Measurements from ENCODE around the gene CRADD. TPM values are rescaled to one million over a fixed set of nuclear protein-coding genes. Genes with fewer than 3 reads are reported as not detected.
"Not testable (repeated sequence)": the region's sequence is repeated elsewhere in the genome, so short reads cannot be mapped to it uniquely, and the experiment has no call there.

Gene CRADD
- polyA plus RNA-seq, 4 donors = 11.3 to 16.2 (median 14.2) TPM

DNA sequence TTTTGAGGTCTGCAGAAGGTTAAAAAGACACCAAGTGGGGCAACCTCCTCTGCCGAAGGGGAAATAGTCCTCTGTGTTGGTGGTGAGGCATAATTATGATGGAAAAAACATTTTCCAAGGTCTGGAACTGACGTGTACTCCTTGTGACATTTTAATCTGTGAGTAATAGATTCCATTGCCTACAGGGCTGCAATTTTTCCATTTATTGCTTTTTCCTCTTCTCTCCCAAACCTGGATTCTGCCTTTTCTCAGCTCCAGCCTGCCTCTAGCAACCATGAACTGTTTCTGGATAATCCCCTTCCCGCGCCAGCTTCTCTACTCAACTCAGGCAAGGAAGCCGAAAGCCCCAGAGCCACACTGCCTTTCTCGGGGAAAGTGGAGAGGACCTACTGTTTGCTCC is 241.1 kb downstream of the CRADD start:
- no peak for DNase-seq (ENCODE audit: low read depth in 4 of 4, low spot score in 3 of 4)

DNA sequence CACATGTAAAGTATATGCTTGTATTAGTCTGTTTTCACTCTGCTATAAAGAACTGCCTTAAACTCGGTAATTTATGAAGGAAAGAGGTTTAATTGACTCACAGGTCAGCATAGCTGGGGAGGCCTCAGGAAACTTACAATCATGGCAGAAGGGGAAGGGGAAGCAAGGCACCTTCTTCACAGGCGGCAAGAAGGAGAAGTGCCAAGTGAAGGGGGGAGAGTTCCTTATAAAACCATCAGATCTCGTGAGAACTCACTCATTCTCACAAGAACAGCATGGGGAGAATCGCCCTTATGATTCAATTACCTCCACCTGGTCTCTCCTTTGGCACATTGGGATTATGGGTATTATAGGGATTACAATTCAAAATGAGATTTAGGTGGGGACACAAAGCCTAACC is 241.7 kb downstream of the CRADD start:
- DNase-seq (ENCODE audit: low read depth in 4 of 4, low spot score in 3 of 4) = no peak

DNA sequence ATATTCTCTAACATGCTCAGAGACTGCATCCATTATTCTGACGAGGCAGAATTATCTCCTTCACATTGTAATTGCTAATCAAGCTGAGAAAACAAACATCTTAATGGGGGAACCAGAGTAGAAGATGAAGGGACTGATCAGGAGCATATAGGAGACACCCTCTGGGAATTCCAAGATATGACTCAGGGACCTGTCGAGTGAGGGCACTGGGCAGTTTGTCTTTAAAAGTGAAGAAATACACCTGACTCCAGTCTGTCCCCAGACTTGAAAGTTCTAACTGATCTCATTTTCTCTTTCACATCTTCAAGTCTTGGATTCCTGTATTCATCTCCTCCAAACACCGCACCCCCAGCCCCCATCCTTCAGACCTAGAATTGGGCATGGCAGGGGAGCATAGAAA is 244.3 kb downstream of the CRADD start:
- DNase-seq (ENCODE audit: low read depth in 4 of 4, low spot score in 3 of 4) = no peak

DNA sequence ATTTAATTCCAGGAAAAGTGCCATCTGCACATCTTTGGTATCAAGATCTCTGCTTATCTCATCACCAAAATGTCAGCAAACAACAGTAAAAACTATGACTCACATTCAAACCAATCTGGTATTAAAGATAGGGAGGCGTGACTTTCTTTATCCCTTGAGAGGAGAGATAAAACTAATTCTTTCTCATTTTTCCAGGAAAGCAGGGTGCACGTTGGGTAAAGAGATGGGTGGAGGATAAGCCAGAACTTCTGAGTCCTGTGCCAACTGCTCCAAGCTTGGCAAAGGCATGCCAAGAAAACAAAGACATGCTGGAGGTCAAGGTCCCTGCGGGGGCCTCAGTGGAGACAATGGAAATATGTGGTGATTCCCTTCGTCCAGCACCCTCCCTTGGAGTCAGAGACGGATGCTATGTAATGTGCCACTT is 245.4 kb downstream of the CRADD start:
- no peak for DNase-seq (ENCODE audit: low read depth in 4 of 4, low spot score in 3 of 4)

DNA sequence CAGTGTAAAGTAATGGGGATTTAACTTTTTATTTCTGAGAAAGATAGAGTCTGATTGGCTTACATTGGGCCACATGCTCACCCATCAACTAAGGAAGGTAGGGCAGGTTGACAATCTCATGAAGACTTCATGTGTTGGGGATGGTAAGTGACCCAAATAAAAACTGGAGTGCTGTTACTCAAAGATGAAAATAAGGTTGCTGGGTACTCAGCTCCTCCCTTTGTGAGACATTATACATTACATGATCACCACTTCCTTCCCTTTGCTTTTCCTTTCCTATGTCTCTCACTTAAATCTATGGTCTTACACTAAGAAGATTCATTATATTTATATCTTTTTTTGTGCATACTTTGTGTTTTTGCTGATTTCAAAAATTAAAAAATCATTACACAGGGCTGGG is 247.2 kb downstream of the CRADD start:
- no peak for DNase-seq (ENCODE audit: low read depth in 4 of 4, low spot score in 3 of 4)

DNA sequence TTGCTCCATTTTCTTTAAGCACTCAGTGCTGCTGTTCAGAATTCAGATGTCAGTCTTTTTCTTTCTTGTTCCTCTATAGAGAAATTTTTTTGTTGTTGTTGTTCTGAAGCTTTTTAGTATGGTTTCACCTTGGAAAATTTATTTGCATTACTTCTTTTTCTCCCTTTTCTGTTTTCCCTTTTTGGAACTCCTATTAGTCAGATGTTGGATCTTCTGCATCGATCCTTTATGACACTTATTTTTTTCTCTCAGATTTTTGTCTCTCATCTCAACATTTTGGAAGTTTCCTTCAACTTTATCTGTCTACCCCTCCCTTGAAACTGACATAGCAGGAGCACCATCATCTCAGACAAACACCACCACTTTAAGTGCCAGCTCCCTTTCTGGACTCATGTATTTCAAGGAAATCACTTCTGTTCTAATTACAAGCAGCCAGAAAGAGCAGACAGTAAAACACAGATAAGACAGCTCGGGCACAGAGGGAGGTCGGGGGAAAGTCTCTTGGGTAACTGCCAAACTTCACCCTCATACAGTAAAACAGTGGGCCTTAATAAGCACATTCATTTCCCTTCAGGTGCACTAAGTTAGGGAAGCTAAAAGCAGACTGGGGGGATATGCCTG is 248.5 kb downstream of the CRADD start:
- no peak for DNase-seq (ENCODE audit: low read depth in 4 of 4, low spot score in 3 of 4)

DNA sequence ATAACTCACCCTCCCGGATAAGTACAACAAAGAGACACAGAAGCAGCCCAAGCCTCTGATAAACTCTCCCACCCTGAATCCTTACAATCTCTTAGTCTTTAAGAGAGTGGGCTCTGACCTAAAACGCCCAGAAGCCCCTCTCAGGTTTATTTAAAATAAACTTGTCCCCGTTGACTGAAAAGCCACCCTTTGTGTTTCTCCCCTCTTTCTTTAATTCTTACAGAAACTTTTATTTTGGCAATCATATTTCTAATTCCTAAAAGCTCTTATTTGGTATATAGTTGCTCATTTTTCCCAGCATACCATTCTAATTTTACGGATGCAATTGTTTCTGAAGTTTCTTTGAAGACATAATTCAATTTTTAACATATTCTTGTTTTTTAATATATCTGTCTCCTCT is 249.1 kb downstream of the CRADD start:
- no peak for DNase-seq (ENCODE audit: low read depth in 4 of 4, low spot score in 3 of 4)

DNA sequence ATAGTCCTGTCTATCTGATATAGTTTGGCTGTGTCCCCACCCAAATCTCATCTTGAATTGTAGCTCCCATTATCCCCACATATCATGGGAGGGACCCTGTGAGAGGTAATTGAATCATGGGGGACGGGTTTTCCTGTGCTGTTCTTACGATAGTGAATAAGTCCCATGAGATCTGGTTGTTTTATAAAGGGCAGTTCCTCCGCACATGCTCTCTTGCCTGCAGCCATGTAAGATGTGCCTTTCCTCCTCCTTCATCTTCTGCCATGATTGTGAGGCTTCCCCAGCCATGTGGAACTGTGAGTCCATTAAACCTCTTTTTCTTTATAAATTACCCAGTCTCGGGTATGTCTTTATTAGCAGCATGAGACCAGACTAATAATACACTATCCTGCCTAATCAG is 251.9 kb downstream of the CRADD start:
- not testable (repeated sequence) for DNase-seq (ENCODE audit: low read depth in 4 of 4, low spot score in 3 of 4)

DNA sequence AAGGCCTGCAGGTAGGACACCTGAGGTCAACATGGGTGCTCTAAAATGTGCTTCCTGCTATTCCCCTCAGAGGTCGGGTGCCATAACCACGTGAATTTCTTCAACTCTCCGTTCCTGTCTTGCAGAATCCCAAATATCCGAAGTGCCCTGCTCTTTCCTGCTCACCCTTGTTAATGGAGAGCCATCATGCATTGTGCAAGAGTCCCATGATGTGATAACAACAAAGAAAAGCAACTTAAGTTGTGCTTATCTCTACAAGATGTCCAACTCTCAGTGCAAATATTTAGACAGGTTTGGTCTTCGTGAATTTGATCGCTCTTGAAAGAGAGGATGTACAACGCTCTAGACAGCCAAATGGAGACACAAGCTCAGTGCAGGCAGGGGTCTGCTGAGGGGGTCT is 260.6 kb downstream of the CRADD start:
- no peak for DNase-seq (ENCODE audit: low read depth in 4 of 4, low spot score in 3 of 4)

DNA sequence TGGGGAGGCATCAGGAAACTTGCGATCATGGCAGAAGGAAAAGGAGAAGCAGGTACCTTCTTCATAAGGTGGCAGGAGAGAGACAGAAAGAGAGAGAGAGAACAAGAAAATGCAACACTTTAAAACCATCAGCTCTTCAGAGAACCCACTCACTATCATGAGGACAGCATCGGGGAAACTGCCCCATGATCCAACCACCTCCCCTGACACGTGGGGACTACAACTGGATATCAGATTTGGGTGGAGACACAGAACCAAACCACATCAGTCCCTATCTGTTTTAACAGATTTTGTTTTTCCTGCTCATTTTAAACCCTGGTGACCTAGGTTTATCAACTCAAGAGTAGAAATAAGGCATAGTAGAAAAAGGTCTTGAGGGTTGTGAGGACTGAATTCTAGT is 261.1 kb downstream of the CRADD start:
- no peak for DNase-seq (ENCODE audit: low read depth in 4 of 4, low spot score in 3 of 4)

DNA sequence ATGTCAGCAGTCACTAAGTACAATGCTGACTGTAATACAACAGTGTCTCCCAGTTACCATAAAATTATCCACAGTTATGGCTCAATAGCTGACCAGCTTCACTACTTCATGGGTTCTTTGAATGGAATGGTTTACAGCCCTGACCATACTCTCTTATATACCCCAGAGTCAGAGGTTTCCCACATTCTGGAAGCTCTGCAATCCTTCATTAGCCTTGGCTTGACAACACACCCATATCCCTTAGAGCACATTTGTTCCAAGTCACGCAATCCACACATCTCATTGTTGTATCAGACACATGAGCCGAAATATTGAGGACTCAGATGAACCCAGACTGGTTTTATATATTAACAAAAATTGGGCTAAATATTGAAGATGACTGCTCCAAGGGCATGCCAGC is 261.8 kb downstream of the CRADD start:
- DNase-seq (ENCODE audit: low read depth in 4 of 4, low spot score in 3 of 4) = no peak

DNA sequence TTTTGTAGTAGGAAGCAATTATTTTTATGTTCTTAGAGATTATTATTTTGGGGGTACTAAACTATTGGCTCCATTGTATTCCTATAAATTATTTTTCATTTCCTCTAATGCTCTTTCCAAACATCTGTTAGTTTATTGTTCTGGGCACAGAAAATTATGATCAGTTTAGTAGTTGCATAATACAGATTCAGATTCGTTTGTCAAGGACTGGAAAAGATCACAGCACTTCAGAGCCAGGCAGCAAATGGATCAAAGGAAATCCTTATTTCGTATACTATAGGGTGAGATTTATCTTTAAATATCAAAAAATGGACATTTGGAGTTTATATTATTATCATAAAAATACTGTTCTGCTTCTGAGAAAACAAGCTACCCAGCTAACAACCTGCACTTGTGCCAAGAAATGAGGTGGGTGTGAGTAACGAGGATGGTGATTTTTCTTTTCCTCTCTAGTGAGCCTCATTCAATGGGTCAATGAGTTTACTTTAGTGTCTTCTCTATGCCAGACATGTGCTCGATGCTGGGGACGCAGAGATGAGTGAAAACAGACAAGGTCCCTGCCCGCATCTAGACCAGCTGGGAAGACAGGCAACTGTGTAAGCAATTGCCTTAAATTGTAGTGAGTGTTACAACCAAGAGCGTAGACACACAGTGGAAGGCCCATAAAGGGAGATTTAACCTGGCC is 262.6 kb downstream of the CRADD start:
- no peak for DNase-seq (ENCODE audit: low read depth in 4 of 4, low spot score in 3 of 4)

DNA sequence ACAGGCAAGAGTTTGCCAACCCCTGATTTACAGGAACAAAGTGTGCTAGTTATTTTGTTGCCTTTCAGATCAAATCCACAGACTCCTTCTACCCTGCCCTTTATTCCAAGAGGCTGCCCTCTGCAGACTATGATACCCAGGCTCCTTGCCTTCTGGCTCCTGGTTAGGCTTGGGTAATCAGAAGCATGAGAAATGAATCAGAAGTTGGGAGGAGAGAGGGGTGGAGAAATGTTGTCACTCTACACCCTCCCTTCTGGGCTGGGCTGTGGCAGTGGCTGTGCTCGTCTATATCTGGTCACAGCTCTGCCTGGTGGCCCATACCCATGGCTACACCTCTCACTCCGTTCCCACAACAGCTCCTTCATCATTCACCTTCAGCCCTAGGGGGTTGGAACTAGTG is 266.6 kb downstream of the CRADD start:
- no peak for DNase-seq (ENCODE audit: low read depth in 4 of 4, low spot score in 3 of 4)

DNA sequence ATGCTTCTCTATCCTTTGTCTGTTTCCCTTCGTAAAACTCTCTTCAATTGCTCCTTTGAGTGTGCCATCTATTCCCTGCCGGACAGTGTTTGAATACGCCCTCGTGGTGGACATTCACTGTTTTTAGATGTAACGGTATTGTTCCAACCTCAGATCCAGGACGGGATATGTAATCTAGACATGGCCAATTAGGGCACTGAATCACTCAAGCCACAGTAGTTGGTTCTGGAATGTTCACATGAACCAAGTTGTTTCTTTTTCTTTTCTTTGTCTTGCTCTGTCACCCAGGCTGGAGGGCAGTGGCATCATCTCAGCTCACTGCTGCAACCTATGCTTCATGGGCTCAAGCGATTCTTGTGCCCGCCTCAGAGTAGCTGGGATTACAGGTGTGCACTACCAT is 267.0 kb downstream of the CRADD start:
- no peak for DNase-seq (ENCODE audit: low read depth in 4 of 4, low spot score in 3 of 4)

Other genes starting within 250 kb of the CRADD start
- gene UBE2N, start 235.4 kb upstream of the CRADD start, polyA plus RNA-seq (ENCODE audit: insufficient read length in 4 of 4) = 100 to 1,000 TPM; 158 to 178 (median 172) TPM
- gene MRPL42, start 209.9 kb upstream of the CRADD start, polyA plus RNA-seq (ENCODE audit: insufficient read length in 4 of 4) = 10 to 100 TPM; 70.3 to 96.9 (median 84.0) TPM
- 10 to 100 TPM; 34.1 to 44.3 (median 40.0) TPM for gene SOCS2, start 104.7 kb upstream of the CRADD start, polyA plus RNA-seq (ENCODE audit: insufficient read length in 4 of 4)